Cardiac muscle cell (in vitro differentiated cells and primary cell): Measurements from ENCODE around the gene GRAP2. TPM values are rescaled to one million over a fixed set of nuclear protein-coding genes. Genes with fewer than 3 reads are reported as not detected.

Experiments used
- DNase-seq, 2 donors: peaks; one replicate each; pipeline versions ENCODE4 v3.0.0 to v3.0.0-alpha.2; 2010 to 2017; ENCODE audit warnings: low read depth in 1 of 2, low spot score in 1 of 2
- H3K27ac ChIP-seq: fragments of 200-600 bp; sonication (generic); 2 replicates; pipeline ENCODE4 v1.5.1; 2016
- H3K27me3 ChIP-seq: fragments of 200-600 bp; sonication (generic); 2 replicates; pipeline ENCODE4 v1.6.0; 2016; ENCODE audit warnings: control low read depth
- H3K36me3 ChIP-seq: fragments of 200-600 bp; sonication (generic); 2 replicates; pipeline ENCODE4 v1.5.1; 2016; ENCODE audit warnings: control low read depth
- H3K4me1 ChIP-seq: fragments of 200-600 bp; sonication (generic); 2 replicates; pipeline ENCODE4 v1.8.1; 2017; ENCODE audit warnings: low read depth, mild to moderate bottlenecking, mixed run types
- H3K4me3 ChIP-seq: fragments of 200-600 bp; sonication (generic); 2 replicates; pipeline ENCODE4 v1.5.1; 2016; ENCODE audit warnings: mild to moderate bottlenecking
- H3K9me3 ChIP-seq: fragments of 200-600 bp; sonication (generic); 2 replicates; pipeline ENCODE4 v1.5.1; 2017; ENCODE audit warnings: low read depth, mild to moderate bottlenecking, control low read depth
- CTCF ChIP-seq: IDR thresholded peaks from 2 replicates; pipeline ENCODE4 v1.5.1; 2012; ENCODE audit warnings: low read depth, mild to moderate bottlenecking, low read length
- polyA plus RNA-seq: library from polyadenylated mRNA; unstranded; fragments of >200 nt; fragmentation: Nextera tagmentation; extraction: Ambion mirVana; gene quantifications from 2 replicates; pipeline ENCODE4 v1.2.1, GENCODE V29; 2016
- total RNA-seq: library from RNA; depleted of rRNA; stranded (reverse); fragments of >200 nt; gene quantifications from 2 replicates; pipeline ENCODE4 v1.2.3, GENCODE V29; 2016

GRAP2 gene
- total and polyA plus RNA-seq, 2 experiments from 2014 or later, result 0.09 TPM; not detected in 1

DNA sequence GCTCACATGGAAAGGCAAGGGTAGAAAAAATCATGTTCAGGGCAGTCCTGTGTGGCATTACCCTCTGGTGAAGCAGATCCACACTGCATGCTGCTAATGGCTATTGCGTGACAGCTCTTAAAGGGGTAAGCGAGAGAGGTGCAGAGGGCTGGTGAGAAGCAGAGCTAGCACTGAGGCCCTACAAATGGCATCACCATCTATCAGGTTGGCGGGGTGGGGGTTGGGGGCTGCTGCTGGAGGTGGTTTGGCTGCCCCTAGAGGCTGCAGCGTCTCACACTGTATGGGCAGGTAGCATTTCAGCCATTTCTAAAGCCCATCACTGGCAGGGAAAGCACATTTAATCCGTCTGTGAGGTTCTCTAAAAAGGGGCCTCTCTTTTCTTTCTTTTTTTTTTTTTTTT is 42.5 kb downstream of the GRAP2 start:
- Histone ChIP-seq H3K27me3 (no peaks in the 10 kb centered on the region), H3K9me3 (no peaks in the 10 kb centered on the region), H3K4me3 (no peak overlapping the region), H3K36me3 (no peaks in the 10 kb centered on the region), H3K27ac (no peak overlapping the region), H3K4me1 (peaks cover 25% of the 10 kb centered on the region)
- no peak for TF ChIP-seq CTCF
- DNase-seq, result peak in 1 of 2 donors; percentile 32

DNA sequence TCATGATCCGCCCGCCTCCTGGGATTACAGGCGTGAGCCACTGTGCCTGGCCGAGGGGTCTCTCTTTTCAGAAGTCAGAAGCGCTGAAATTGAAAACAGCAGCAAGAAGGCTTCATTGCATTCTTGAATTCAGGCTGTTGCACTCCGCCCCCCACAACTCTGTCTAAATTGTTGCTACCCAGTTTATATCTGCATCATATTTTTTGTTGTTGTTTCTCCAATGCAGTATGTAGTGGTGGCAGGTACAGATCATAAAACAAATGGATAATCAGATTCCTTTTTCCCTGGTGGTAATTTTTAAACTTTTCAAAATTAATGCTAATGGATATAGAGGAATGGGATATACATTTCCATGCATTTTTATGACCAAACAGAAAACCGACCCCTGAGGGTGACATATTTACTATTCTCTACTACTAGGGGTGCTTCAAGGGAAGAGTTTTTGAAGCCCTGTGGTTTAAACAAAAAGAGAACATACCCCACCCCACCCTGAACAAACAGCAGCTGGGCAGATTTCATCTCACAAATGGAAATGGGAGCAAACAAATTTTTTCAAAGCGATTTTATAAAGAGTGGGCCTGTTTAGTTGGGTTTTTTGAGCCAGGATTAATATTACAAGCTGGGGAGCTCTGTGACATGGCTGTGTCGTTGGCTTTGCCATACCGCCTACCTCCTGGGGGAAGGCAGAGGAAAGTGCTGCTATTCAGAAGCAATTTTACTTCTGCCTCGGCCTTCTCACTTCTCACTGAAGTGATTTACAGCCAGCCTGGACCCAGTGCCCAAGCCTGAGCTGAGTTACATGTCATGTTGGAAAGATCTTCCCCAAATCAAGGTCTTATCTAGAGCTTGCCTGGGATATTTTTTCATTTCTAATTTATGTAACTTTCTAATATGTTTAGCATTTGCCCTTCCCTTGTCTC is 43.3 kb downstream of the GRAP2 start:
- no peak for TF ChIP-seq CTCF
- Histone ChIP-seq H3K9me3 (no peaks in the 10 kb centered on the region), H3K27ac (no peak overlapping the region), H3K27me3 (no peaks in the 10 kb centered on the region), H3K4me3 (no peak overlapping the region), H3K4me1 (peaks cover 25% of the 10 kb centered on the region), H3K36me3 (no peaks in the 10 kb centered on the region)
- DNase-seq, result no peak

GRCh38 chr22:39946126-39946502 is 45.2 kb downstream of the GRAP2 start:
- DNase-seq, result no peak
- Histone ChIP-seq H3K27me3 (no peaks in the 10 kb centered on the region), H3K4me3 (no peak overlapping the region), H3K9me3 (no peaks in the 10 kb centered on the region), H3K36me3 (no peaks in the 10 kb centered on the region), H3K27ac (no peak overlapping the region), H3K4me1 (peaks cover 28% of the 10 kb centered on the region)
- TF ChIP-seq CTCF, result no peak

- H3K4me1 ChIP-seq, result peaks cover 28% of the 10 kb centered on the region
- no peak for DNase-seq
Observed at GRCh38 chr22:39946503-39947219, 45.8 kb downstream of the GRAP2 start.

More at GRCh38 chr22:39946503-39947219, 45.8 kb downstream of the GRAP2 start:
- TF ChIP-seq CTCF, result no peak
- no peaks in the 10 kb centered on the region for H3K9me3 ChIP-seq
- no peaks in the 10 kb centered on the region for H3K36me3 ChIP-seq
- H3K27ac ChIP-seq, result no peak overlapping the region
- no peaks in the 10 kb centered on the region for H3K27me3 ChIP-seq
- no peak overlapping the region for H3K4me3 ChIP-seq
